AG09309 (cell line): ENCODE measurements around the gene AADAC.
"Not testable (repeated sequence)": the region's sequence is repeated elsewhere in the genome, so short reads cannot be mapped to it uniquely, and the experiment has no call there.

Experiments
- DNase-seq: peaks from one replicate; pipeline ENCODE4 v3.0.0-alpha.2; 2010; ENCODE audit warnings: low read depth
- H3K4me3 ChIP-seq: 2 replicates; pipeline ENCODE4 v1.5.1; 2011; ENCODE audit warnings: mild to moderate bottlenecking, low read depth, low read length, moderate library complexity; ENCODE audit not compliant: control insufficient read depth
- TF ChIP-seq, protein P1 (sequence below): IDR thresholded peaks from 2 replicates; pipeline ENCODE4 v1.5.1; 2011; ENCODE audit warnings: mild to moderate bottlenecking, low read depth, low read length, inconsistent platforms; ENCODE audit not compliant: insufficient read depth, control insufficient read depth; ENCODE audit errors: missing control alignments

Gene AADAC

DNA sequence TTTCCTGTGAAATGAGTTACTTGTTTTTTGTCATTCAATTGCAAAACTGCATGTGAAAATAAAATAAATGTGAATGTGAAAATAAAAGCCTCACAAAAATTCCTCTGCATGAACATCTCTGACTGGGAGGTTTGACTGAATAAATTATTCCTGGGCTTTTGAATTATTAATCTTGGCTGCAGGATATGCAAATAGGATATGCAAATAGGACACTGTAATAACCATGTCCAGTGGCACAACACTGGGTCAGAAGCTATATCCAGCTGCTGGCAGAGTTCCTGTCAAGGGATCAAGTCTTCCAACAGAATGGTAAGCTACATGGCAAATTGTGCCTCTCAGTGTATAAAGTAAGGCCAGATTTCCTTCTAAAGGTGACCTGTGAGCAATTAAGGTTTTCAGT is 59.5 kb downstream of the AADAC start, which contains the start of gene SUCNR1:
TSS of gene SUCNR1 (plus strand) at position 246 of the 400 bp plus-strand sequence. CDS start 6,250 bp downstream, outside the sequence.
- H3K4me3 ChIP-seq, result no peak within 1 kb of the TSS
- DNase-seq, result no peak
- TF ChIP-seq, protein P1, sequence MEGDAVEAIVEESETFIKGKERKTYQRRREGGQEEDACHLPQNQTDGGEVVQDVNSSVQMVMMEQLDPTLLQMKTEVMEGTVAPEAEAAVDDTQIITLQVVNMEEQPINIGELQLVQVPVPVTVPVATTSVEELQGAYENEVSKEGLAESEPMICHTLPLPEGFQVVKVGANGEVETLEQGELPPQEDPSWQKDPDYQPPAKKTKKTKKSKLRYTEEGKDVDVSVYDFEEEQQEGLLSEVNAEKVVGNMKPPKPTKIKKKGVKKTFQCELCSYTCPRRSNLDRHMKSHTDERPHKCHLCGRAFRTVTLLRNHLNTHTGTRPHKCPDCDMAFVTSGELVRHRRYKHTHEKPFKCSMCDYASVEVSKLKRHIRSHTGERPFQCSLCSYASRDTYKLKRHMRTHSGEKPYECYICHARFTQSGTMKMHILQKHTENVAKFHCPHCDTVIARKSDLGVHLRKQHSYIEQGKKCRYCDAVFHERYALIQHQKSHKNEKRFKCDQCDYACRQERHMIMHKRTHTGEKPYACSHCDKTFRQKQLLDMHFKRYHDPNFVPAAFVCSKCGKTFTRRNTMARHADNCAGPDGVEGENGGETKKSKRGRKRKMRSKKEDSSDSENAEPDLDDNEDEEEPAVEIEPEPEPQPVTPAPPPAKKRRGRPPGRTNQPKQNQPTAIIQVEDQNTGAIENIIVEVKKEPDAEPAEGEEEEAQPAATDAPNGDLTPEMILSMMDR, result no peak

- not testable (repeated sequence) for DNase-seq, H3K4me3 ChIP-seq
Measured at GRCh38 chr3:151874079-151874478, 60.2 kb downstream of the AADAC start.

GRCh38 chr3:151875759-151876158 is 61.8 kb downstream of the AADAC start:
- no peak for DNase-seq
- TF ChIP-seq, protein P1, result no peak
- no peak overlapping the region for H3K4me3 ChIP-seq

- TF ChIP-seq, protein P1, result no peak
- H3K4me3 ChIP-seq, result no peak overlapping the region
- no peak for DNase-seq
Measured at GRCh38 chr3:151877269-151877668, 63.4 kb downstream of the AADAC start.
